ENCODE data around the gene ISLR.
"Not testable (repeated sequence)": the region's sequence is repeated elsewhere in the genome, so short reads cannot be mapped to it uniquely, and the experiment has no call there.

The ISLR gene

DNA sequence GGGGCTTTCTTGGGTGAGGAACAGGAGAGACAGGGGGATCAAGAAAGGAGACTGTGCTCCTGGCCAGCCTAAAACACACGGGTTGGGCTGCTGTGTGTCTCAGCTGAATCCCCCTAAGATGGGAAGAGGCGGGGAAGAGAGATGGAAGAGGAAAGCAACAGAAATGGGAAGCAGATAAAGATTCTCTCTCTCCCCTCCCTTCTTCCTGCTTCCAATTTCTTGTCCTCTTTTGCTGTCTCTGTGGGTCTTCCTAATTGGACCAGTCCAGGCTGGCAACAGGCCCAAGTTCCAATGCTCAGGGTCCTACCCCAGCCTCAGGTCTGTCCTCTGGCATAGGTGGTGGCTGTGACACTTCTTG is 36.0 kb upstream of the ISLR start:
- no peak for DNase-seq

DNA sequence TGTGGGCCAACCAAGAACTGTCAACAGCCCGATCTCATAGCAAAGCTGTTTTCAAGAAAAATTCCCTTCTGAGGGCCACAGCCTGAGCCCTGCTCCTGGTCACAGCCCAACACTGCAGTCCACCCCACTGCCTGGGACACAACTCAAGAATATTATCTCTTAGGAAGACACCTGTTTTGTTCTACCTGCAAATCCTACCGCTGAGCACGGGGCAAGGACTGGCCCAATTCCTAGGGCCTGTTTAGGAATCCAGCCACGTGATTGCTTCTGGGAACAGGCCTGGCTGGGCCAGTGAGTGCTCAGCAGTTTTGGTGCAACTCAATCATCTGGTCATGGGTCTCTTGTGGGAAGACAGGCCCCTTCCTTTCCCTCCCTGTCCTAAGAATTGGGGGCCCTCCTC is 34.9 kb upstream of the ISLR start:
- no peak for DNase-seq

DNA sequence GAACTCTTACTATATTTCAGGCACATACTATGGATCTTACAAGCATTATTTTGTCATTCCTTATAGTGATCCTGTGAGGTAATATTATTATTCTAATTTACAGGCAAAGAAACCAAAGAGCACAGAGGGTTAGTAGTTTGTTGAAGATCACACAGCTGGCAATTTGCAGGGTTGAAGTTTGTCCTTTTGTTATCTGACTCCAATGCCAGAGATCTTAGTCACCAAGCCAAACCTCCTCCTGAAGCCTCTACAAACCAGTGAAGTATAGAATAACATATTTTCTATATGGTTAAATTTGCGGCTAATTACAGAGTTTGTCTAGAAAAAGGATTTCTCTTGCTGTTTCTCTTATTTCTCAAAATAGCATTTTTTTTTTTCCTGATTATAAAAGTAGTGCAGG is 31.9 kb upstream of the ISLR start:
- no peak for DNase-seq

DNA sequence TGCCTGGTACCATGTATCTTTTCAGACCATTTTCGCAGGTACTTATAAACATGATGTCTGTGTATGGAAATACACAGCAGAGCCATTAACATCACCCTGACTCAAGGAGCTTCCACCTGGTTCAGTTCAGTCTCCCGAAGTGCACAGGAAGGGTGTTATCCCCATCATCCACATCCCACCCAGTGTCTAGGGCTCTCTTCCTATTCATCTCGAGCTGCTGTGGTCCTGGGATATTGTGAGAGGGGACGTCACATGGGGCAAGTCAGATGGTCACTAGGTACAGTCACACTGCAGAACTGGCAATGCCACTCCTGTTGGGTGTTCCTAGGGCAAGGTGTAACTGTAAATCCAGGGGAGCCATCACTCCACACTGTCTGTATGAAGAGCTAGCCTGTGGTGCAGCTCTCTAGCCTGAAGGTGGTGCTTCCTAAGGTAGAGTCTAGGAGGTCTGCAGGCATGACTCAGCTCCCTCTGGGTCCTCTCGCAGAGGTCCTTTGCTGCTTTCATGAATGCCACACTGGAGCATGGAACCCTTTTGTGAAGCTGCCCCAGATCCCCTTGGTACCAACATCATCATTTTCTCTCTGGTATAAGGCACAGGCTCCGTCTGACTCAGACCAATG is 29.2 kb upstream of the ISLR start:
- DNase-seq: peak; percentile 52

DNA sequence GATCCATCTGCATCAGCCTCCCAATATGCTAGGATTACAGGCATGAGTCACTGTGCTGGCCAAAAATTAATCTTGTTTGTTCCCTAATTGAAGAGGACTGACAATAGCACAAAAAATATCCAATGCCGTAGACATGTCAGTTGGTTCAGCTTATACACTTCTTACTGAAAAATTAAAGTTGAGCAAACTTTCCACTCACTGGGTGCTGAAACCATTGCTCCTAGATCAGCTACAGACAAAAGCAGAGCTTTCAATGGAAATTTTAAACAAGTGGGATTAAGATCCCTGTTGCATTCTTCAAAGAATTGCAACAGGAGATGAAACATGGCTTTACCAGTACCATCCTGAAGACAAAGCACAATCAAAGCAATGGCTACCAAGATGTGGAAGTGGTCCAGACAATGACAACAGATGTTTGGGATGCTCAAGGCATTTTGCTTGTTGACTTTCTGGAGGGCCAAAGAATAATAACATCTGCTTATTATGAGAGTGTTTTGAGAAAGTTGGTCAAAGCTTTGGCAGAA is 27.2 kb upstream of the ISLR start:
- DNase-seq: no peak

DNA sequence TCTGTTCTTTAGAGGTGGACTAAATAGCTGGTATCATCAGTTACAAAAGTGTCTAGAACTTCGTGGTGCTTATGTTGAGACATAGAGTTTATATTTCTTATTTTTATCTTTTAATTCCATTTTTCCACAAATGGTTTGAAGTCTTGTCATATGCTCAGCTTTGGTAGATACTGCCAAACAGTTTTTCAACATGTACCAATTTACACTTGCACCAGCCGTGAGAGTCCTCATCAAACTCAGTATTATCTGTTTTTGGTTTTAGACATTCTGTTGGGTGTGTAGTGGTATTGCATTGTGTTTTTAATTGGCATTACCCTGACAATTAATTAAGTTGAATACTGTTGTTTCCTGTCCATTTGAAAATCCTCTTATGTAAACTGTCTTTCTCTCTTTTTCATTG is 26.5 kb upstream of the ISLR start:
- no peak for DNase-seq

DNA sequence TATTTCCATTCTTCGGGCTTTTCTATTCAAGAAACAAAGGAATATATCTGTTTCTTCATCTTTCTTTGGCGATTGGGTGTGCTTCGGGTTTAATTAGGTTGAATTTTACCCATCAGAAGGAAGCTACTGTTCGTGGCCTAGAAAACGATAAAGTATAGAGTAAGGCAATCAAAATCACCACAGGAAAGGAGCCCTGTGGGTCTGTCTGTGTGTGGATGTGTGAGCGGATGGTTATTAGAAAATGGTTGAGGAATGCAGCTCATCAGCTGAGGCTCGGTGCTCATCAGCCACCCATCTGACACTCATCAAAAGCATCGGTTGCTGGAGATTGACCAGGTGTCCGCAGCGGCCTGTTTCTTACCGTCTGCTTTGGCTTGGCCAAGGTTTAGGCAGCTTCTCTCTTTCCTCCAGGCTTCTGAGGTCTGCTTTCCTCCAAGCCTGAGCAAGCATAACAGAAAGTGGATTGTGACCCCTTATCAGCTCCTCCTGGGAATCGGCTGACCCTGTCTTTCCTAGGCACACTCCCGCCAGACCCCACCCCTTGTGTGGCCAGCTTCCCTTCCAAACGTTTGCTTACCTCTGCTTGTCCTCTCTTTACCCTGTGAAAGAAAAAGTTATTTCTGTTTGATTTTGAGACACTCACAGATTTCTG is 17.6 kb upstream of the ISLR start:
- DNase-seq: no peak

DNA sequence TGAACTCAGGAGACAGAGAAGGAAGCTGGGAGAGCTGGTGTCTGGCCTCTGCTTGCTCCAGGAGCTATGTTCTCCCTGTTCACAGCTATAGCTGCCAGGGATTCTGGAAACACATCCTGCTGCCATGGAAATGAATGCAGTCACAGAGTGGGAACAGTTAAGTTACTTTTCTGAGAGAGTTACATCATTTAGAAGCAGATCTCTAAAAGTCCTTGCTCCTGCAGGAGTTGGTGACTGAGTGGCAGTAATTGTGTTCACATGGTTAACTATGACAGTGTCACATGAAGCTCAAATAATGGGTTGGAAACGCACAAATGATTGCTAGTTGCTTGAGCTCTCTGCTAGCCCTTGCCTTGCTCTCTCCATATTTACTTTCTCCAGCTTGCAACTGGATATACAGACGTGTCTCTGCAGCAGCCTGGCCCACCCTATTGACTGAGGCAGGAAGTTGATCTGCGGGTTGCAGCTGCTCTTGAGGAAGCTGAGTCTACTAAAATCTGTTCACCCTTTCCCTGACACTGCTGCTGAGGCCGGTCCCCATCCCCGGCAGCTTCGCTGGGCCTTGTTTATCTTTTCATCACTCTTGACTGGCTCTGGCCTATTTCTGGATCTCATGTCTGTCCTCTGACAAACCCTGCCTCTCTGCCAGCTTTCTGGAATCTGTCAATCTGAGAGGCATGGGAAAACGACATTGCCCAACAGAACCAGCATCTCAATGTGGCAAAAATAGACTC is 16.7 kb upstream of the ISLR start:
- DNase-seq: peak; percentile 56

DNA sequence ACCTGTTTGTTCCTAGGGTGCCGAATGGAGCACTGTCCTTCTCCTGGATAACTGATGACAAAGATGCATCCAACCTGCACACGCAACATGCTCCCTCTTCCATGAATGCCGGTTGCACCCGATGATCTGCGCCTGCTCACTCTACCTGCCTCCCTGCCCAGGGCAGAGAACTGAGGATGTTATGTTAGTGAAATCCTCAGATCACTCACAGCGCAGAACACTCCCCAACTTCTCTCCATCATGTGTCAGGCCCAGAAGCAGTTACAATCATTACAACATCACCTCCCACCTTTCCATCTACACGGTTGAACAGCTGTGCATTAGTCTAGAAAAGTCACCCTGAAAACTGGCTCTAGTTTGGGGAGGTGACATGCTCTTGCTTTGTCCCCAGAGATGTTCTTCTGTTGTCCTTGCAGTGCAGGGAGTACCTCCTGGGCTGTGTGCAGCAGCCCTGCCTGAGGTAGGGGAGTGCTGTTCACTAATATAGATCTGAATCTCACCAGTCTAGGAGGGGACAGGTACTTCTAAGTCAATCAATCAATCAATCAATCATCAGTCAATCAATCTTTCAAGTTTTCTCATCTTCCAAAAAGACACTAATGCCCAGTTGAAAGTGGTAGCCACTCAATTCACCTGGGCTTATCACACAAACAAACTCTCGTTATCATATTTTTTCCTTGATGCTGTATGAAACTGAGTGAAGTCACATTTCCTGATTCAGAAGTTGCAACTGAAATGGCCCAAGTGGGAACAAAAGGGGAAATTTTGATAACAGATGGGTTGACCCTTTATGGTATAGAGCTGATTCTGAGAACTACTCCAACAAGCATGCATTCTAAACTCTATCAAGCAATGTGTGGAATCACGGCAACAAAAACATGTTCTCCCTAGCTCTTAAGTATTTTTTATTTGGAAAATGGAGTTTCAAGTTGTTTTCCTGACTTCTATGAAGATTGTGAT is 15.4 kb upstream of the ISLR start:
- DNase-seq: no peak

DNA sequence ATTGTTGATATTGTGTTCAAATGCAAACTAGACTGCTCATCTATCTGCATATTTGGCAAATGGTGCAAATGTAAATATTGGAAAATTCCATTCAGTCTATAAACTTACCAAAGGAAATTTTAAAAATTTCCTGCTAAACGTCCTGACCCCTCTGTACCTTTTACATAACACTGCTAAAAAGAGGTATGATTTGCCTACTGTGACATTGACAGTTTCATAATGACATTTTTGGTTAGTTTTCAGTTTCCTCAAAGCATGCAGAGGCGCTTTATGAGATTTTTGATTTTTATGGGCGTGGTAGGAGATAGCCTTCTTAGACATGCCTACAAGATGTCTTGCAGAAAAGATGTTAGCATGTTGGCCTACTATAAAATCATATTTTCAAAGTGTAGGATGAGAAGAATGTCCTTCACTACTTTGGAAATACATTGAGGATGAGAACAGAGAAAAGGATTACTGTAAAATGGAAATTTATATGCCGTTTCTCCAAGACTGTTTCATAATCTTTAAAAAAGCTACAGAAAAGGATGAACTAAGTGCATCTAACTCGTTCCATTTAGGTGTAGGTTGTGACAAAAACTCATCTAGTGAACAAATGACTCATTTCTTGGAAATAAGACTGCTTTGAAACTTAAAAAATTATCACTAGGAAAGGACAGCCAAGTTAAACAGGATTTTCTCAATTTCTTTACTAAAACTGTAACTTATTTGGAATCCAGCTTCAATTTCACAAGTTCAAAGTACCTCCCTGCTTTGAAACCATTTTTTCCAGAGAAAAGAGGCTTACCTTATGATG is 14.5 kb upstream of the ISLR start:
- DNase-seq: no peak

DNA sequence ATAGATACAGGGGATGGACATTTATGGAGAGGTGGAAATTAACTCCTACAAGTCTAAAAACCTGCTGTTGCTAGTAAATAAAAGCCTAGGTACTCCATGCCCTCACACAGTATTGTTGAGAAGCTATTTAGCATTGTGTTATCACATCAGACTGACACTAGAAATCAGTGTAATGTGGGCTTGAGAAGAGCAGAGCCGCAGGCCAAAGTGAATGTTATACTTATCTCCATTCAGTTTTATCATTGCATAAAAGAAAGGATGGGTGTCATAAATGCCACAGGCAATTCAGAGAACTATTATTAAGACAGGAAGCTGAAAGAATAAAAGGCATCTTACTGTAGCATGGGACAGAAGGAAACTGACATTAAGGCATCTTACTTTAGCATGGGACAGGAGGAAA is 13.7 kb upstream of the ISLR start:
- no peak for DNase-seq

DNA sequence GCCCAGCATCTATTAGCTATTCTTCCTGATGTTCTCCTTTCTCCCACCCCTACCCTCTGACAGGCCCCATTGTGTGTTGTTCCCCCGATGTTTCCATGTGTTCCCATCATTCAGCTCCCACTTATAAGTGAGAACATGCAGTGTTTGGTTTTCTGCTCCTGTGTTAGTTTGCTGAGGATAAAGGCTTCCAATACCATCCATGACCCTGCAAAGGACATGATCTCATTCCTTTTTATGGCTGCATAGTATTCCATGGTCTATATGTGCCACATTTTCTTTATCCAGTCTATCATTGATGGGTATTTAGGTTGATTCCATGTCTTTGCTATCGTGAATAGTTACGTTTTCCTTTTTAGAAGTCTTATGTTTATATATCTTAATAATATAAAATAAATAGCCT is 13.1 kb upstream of the ISLR start:
- not testable (repeated sequence) for DNase-seq

DNA sequence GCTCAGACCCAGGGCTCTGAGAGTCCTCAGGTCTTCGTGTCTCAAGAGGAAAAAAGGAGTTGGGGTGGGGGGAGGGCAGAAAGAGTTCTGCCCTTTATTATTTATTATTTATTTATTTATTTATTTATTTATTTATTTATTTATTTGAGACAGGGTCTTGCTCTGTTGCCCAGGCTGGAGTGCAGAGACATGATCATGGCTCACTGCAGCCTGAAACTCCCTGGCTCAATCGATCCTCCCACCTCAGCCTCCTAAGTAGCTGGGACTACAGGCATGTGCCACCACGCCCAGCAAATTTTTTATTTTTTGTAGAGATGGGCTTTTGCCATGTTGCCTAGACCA is 11.3 kb upstream of the ISLR start:
- not testable (repeated sequence) for DNase-seq

DNA sequence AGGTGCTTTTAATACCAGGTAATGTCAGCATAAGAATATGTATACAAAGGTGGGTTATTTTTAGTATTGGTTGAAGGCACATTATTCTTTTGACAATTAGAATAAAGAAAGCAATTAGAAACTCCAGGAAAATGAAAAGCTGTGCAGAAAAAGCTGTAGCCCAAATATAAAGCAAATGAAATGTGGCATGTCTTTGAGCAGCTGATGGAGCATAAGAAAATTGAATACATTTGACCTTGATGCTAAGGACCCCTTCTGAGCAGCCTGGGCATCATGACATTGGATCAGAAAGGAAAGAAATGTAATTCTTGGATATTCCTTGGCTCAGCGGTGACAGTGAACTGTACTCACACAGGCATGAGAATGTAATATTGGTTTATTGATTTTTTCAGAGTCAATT is 8.0 kb upstream of the ISLR start:
- no peak for DNase-seq

DNA sequence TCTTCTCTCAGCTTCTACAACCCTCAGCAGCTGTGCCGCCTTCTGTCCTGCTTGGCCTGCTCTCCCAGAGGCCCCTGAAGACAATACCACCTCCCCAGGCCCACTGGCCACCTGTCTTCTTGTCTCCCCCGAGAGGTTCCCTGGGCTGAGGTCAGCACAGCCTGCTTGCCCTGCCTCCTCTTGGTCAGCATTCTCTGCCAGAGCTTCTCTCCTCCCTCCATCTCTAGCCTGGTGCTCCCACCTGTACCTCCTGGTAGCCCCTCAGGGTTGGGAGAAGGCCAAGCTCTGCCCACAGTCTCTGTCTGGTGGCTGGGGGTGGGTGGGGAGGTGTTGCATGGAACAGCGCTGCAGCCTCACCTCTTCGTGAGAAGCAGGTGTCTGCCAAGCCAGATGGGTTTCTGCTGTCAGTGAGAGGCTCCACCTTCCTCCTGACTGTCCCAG is 5.6 kb upstream of the ISLR start:
- no peak for DNase-seq

DNA sequence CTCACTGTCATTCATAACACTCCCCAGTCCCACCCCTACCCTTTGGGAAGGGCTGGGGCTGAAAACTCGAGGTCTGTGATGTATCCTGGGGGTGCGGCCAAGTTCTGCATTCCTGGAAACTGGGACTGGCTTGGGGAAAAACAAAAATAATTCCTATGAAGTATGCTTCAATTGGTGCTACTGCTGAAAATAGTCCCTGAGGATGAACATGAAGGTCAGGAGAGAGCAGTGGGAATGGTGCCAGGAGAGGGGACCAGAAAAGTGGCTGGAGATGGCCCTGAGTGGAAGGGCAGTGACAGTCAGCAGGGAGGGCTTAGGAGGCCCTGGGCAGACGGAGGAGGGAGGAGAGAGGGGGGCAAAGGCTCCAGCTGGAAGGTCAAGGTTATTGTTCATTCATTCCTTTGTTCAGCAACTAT is 4.8 kb upstream of the ISLR start:
- DNase-seq: no peak

DNA sequence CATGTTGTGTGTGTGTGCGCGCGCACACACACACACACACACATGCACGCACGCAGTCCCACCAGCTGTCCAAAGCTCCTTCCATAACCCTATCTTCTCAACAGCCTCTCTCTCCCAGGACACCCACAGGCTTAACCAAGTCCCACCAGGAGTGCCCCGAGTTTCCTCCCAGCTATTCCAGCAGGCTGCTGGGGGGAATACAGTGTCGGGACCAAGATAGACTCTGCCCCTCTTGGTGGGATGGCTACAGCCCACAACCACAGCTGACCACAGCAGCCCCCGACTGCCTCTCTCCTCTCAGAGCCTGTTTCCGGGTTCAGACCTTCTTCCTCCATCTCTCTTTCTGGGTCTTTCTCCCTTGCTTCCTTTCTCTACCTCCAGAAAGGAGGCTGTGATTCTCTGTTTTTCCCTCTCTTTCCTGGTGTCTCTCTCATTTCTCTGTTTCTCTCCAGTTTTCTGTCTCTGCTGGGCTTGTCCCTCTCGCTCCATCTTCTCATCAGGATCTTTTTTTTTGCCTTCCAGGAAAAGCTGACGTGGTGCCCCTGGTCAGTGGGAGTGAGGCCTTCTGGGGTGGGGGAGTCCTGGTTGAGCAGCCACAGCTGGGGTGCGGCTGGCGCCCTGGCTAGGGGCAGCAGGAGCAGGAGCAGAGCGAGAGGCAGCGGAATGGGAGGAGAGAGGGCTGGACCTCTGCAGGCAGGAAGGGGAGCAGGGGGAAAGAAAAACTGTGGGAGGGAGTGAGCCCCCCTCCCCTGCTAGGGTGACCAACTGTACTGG is 3.3 kb upstream of the ISLR start:
- no peak for DNase-seq

DNA sequence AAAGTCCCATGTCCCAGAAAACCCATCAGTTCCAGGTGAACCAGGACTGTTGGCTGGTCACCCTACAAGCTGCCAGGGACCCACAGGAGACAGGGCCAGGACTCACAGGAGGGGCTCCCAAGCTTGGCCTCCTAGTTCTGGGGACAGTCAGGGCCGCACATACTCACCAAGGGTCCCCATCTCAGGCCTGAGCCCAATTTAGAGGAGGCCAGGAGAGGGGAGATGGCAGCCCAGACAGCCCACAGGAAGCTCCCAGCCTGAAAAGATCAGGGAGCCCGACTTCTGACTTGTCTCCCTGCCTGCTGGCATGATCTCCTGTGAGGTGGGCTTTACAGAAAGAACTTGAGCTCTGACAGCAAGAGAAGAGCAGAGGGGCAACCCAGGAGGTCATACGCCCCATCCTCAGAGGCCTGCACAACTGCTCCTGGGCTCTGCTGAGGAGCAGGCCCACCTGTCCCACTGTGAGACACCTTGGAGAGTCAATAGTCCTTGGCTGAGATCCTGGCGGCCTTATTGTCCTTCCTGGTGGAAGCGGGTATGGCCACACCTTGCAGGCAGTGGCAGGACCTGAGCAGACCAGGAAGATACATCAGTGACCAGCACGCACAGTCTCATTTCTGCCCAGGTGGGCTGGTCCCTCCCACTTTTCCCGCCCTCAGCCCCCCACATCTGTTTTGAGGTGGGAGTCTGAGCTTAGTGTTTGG is 2.5 kb upstream of the ISLR start:
- DNase-seq: no peak

DNA sequence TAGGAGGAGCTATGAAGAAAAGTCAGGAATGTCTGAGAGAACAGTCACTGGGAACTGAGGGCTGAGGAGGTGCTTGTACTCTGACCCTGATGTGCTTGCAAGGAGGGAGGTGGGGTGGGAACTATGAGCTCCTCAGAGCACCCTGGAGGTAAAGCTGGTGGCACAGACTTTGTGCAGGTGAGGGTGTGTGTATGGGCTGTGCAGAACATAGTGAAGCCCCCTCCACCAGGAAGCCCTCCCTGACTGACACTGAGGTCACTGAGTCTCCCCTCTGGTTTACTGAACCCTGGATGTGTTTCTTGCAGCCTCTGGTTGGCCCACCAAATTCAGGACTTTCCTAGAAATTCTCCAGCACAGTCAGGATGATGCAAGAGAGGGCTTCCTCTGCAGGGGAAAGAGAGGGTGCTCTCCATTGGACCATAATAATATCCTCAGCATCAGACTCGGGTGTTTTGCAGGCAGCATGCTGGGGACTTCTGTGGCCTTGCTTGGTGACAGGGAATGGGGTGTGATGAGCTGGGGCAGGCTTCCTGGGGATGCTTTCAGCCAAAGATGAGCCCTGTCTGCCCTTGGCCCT is 1.5 kb upstream of the ISLR start:
- no peak for DNase-seq

DNA sequence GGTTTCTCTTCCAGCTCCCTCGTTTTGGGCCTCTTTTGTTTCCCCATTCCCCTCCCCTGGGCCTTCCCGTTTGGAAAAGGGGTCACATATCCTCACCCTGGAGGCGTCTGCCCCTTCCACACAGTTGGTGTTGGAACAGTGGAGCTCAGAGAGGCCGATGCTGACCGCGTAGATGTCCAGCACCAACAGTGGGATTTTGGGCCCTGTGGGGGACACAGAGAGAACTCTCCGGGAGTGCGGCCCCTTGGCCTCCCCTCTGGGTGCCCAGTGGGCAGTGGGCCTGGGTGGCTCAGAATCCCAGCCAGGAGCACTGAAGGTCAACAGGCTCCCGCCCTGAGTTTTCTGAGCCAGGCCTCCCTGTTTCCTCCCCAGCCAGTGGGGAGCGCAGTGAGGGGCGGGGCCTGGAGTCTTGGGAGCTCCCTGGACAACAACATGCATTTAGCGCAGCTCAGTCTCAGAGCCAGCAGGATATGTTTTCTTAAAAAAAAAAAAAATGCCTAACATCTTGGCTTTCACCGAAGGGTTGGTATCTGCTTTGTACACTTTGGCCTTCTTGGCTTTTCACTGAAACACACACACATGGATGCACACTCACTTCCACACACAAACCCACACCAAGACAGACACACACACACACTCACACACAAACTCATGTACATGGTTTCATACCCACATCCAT is 670 bp upstream of the ISLR start:
- DNase-seq: no peak
